ENCODE measurements around the gene NELFB.

The NELFB gene

GRCh38 chr9:137271696-137272076, 16.6 kb downstream of the NELFB start:
- intact Hi-C loops (cut with DNase I; ENCODE audit: low total_unique reads), result no loop called here
- Histone ChIP-seq H3K27me3 (peaks cover 0 to 30% of the 10 kb centered on the region in 2 donors), H3K27ac (no peak overlapping the region), H3K4me1 (peaks cover 5 to 48% (median 38%) of the 10 kb centered on the region in 4 donors), H3K36me3 (peaks cover 20 to 66% (median 42%) of the 10 kb centered on the region in 3 donors), H3K4me3 (no peak overlapping the region), H3K9me3 (no peaks in the 10 kb centered on the region)
- DNase-seq, result no peak
- no peak for TF ChIP-seq CTCF (IDR thresholded peaks at IDR 0.05)

- Histone ChIP-seq H3K27me3 (peaks cover 0 to 38% of the 10 kb centered on the region in 2 donors), H3K36me3 (peaks cover 20 to 58% (median 34%) of the 10 kb centered on the region in 3 donors), H3K4me1 (peaks cover 5 to 56% (median 46%) of the 10 kb centered on the region in 4 donors), H3K4me3 (no peak overlapping the region), H3K27ac (no peak overlapping the region), H3K9me3 (no peaks in the 10 kb centered on the region)
- intact Hi-C loops (cut with DNase I; ENCODE audit: low total_unique reads), result no loop called here
- no peak for TF ChIP-seq CTCF (IDR thresholded peaks at IDR 0.05)
- peak in 1 of 2 donors; percentile 40 for DNase-seq
Observed at GRCh38 chr9:137272241-137273094, 17.3 kb downstream of the NELFB start.

GRCh38 chr9:137273095-137273490, 18.0 kb downstream of the NELFB start:
- H3K36me3 ChIP-seq, result peaks cover 20 to 52% (median 28%) of the 10 kb centered on the region in 3 donors
- no peak overlapping the region for H3K27ac ChIP-seq
- H3K27me3 ChIP-seq, result peaks cover 0 to 44% of the 10 kb centered on the region in 2 donors
- H3K4me1 ChIP-seq, result peaks cover 5 to 55% (median 46%) of the 10 kb centered on the region in 4 donors
- H3K4me3 ChIP-seq, result no peak overlapping the region
- H3K9me3 ChIP-seq, result no peaks in the 10 kb centered on the region
- no peak for TF ChIP-seq CTCF (IDR thresholded peaks at IDR 0.05)
- intact Hi-C loops (cut with DNase I; ENCODE audit: low total_unique reads), result no loop called here
- DNase-seq, result peak in 1 of 2 donors; percentile 51

GRCh38 chr9:137273611-137274320, 18.6 kb downstream of the NELFB start:
- Histone ChIP-seq H3K4me1 (peaks cover 3 to 48% (median 40%) of the 10 kb centered on the region in 4 donors), H3K36me3 (peaks cover 20 to 50% (median 27%) of the 10 kb centered on the region in 3 donors)
- intact Hi-C loops (cut with DNase I; ENCODE audit: low total_unique reads), result no loop called here

GRCh38 chr9:137275203-137275587, 20.1 kb downstream of the NELFB start:
- no peak for TF ChIP-seq CTCF (IDR thresholded peaks at IDR 0.05)

More at GRCh38 chr9:137273611-137274320, 18.6 kb downstream of the NELFB start:
- no peak for TF ChIP-seq CTCF (IDR thresholded peaks at IDR 0.05)
- no peak overlapping the region for H3K4me3 ChIP-seq
- peaks cover 0 to 49% of the 10 kb centered on the region in 2 donors for H3K27me3 ChIP-seq
- H3K27ac ChIP-seq, result no peak overlapping the region
- no peaks in the 10 kb centered on the region for H3K9me3 ChIP-seq
- peak in 1 of 2 donors; percentile 58 for DNase-seq

More at GRCh38 chr9:137275203-137275587, 20.1 kb downstream of the NELFB start:
- Histone ChIP-seq H3K4me1 (peaks cover 0 to 34% (median 27%) of the 10 kb centered on the region in 4 donors), H3K27me3 (peaks cover 0 to 64% of the 10 kb centered on the region in 2 donors), H3K36me3 (peaks cover 20 to 38% (median 27%) of the 10 kb centered on the region in 3 donors), H3K27ac (no peak overlapping the region), H3K4me3 (no peak overlapping the region), H3K9me3 (no peaks in the 10 kb centered on the region)
- intact Hi-C loops (cut with DNase I; ENCODE audit: low total_unique reads), result no loop called here
- DNase-seq, result no peak
